A549 (cell line): Measurements from ENCODE around the gene SCIN. TPM values are rescaled to one million over a fixed set of nuclear protein-coding genes. Genes with fewer than 3 reads are reported as not detected.
"Not testable (repeated sequence)": the region's sequence is repeated elsewhere in the genome, so short reads cannot be mapped to it uniquely, and the experiment has no call there.

Experiments
- ATAC-seq, 2 experiments: fragments of 200-7000 bp in 1 of 2; fragments of >200 bp in 1 of 2; cut with Nextera tagmentation in 1 of 2; cut with Tn5 transposase in 1 of 2; 3 replicates each; pipeline versions ENCODE4 v1.8.0 to v1.9.1; 2018 to 2020; ENCODE audit warnings: mild to moderate bottlenecking in 1 of 2, moderate library complexity in 1 of 2
- CTCF ChIA-PET: fragments of 300-600 bp; sonication (Branson Sonifier 250); formaldehyde crosslinking; extraction: SDS; loops from one replicate; lab custom pipeline; 2021; ENCODE audit warnings: antibody characterized with exemption, inconsistent platforms; lab: Yijun Ruan, JAX
- POLR2A ChIA-PET: fragments of 350-600 bp; formaldehyde crosslinking; extraction: SDS; loops from one replicate; lab custom pipeline; 2021; ENCODE audit warnings: antibody characterized with exemption, inconsistent platforms; lab: Yijun Ruan, JAX
- DNase-seq, 2 experiments: peaks; one replicate each; pipeline versions ENCODE4 v3.0.0 to v3.0.0-alpha.2; 2011 to 2016; ENCODE audit warnings: low read depth in 1 of 2, low spot score in 1 of 2
- FAIRE-seq: peaks from 2 replicates; lab custom pipeline; 2011; peaks lifted over from hg19 to GRCh38; lab: Jason Lieb, UNC
- H3K27ac ChIP-seq, 2 experiments: fragments of >200 bp; sonication (Bioruptor Twin); formaldehyde crosslinking; 3 replicates each; pipeline ENCODE4 v1.5.1; 2016 to 2017
- H3K4me1 ChIP-seq: fragments of >200 bp; sonication (Bioruptor Twin); formaldehyde crosslinking; 3 replicates; pipeline ENCODE4 v1.6.1; 2016
- H3K4me2 ChIP-seq: fragments of >200 bp; sonication (Bioruptor Twin); formaldehyde crosslinking; 3 replicates; pipeline ENCODE4 v1.6.1; 2016
- H3K4me3 ChIP-seq: fragments of >200 bp; sonication (Bioruptor Twin); formaldehyde crosslinking; 3 replicates; pipeline ENCODE4 v1.5.1; 2016
- H3K9me3 ChIP-seq: fragments of >200 bp; sonication (Bioruptor Twin); formaldehyde crosslinking; 3 replicates; pipeline ENCODE4 v1.6.1; 2016
- ATOH8 ChIP-seq: fragments of 250-450 bp; sonication (Bioruptor Pico); IDR thresholded peaks from 2 replicates; pipeline ENCODE4 v1.5.0; 2020; ENCODE audit warnings: low read depth, mild to moderate bottlenecking, moderate library complexity
- BHLHE40 ChIP-seq: IDR thresholded peaks from 2 replicates; pipeline ENCODE4 v1.6.1; 2012; ENCODE audit warnings: low read depth, low read length, inconsistent platforms
- CBX8 ChIP-seq: fragments of 200-600 bp; sonication (generic); IDR thresholded peaks from 2 replicates; pipeline ENCODE4 v1.6.1; 2016
- CHD4 ChIP-seq: fragments of 200-600 bp; sonication (generic); IDR thresholded peaks from 2 replicates; pipeline ENCODE4 v1.6.1; 2016; ENCODE audit warnings: antibody characterized with exemption, mild to moderate bottlenecking, borderline replicate concordance
- CTCF ChIP-seq: fragments of >200 bp; sonication (Bioruptor Twin); formaldehyde crosslinking; IDR thresholded peaks from 3 replicates; pipeline ENCODE4 v1.5.1; 2016
- EHF ChIP-seq: fragments of 250-450 bp; sonication (Bioruptor Pico); IDR thresholded peaks from 2 replicates; pipeline ENCODE4 v1.5.0; 2020; ENCODE audit warnings: mild to moderate bottlenecking
- ESRRA ChIP-seq: fragments of 150-350 bp; IDR thresholded peaks from 2 replicates; pipeline ENCODE4 v1.6.1; 2014; ENCODE audit warnings: mild to moderate bottlenecking, low read length, borderline replicate concordance
- FOSB ChIP-seq: fragments of 250-450 bp; sonication (Bioruptor Pico); IDR thresholded peaks from 2 replicates; pipeline ENCODE4 v1.5.0; 2020; ENCODE audit warnings: mild to moderate bottlenecking, moderate library complexity
- FOXS1 ChIP-seq: fragments of 250-450 bp; sonication (Bioruptor Pico); IDR thresholded peaks from 2 replicates; pipeline ENCODE4 v1.5.0; 2020; ENCODE audit warnings: mild to moderate bottlenecking, moderate library complexity
- GATA3 ChIP-seq: IDR thresholded peaks from 2 replicates; pipeline ENCODE4 v1.6.1; 2012; ENCODE audit warnings: borderline replicate concordance
- HOXA7 ChIP-seq: fragments of 250-450 bp; sonication (Bioruptor Pico); IDR thresholded peaks from 2 replicates; pipeline ENCODE4 v1.5.0; 2020; ENCODE audit warnings: mild to moderate bottlenecking, moderate library complexity
- KDM1A ChIP-seq: fragments of 200-600 bp; sonication (generic); IDR thresholded peaks from 2 replicates; pipeline ENCODE4 v1.6.1; 2016; ENCODE audit warnings: low read depth, mild to moderate bottlenecking
- MAFK ChIP-seq: fragments of 450-650 bp; IDR thresholded peaks from 2 replicates; pipeline ENCODE4 v1.6.1; 2014; ENCODE audit not compliant: partially characterized antibody
- RAD21 ChIP-seq, 2 experiments: fragments of >200 bp in 1 of 2; sonication (Bioruptor Twin) in 1 of 2; formaldehyde crosslinking in 1 of 2; IDR thresholded peaks in 1 of 2; conservative IDR thresholded peaks in 1 of 2; 2 replicates in 1 of 2; 3 replicates in 1 of 2; pipeline ENCODE4 v1.6.1; 2012 to 2018; ENCODE audit warnings: inconsistent platforms in 1 of 2
- RARB ChIP-seq: fragments of 250-450 bp; sonication (Bioruptor Pico); IDR thresholded peaks from 2 replicates; pipeline ENCODE4 v1.8.0; 2021; ENCODE audit warnings: mild to moderate bottlenecking, moderate library complexity
- RNF2 ChIP-seq: fragments of 200-600 bp; sonication (generic); IDR thresholded peaks from 2 replicates; pipeline ENCODE4 v1.6.1; 2016; ENCODE audit warnings: low read depth, mild to moderate bottlenecking, antibody characterized with exemption, moderate library complexity, borderline replicate concordance
- SREBF2 ChIP-seq: fragments of 450-650 bp; IDR thresholded peaks from 2 replicates; pipeline ENCODE4 v1.6.1; 2014; ENCODE audit warnings: mild to moderate bottlenecking, moderate library complexity
- ZFP36 ChIP-seq: fragments of 450-650 bp; IDR thresholded peaks from 2 replicates; pipeline ENCODE4 v1.6.1; 2014; ENCODE audit warnings: borderline replicate concordance; ENCODE audit not compliant: partially characterized antibody
- ZSCAN20 ChIP-seq: fragments of 250-450 bp; sonication (Bioruptor Pico); IDR thresholded peaks from 2 replicates; pipeline ENCODE4 v1.8.0; 2022; ENCODE audit warnings: mild to moderate bottlenecking, moderate library complexity
- WGBS: methylation state at CpG from one replicate; pipeline ENCODE4 v1.1.6; 2017; ENCODE audit errors: missing lambda C conversion rate; 5-methylcytosine and 5-hydroxymethylcytosine counted together
- polyA plus RNA-seq, 4 experiments: library from polyadenylated mRNA; depleted of rRNA in 3 of 4; stranded (reverse); fragments of >200 nt; fragmentation: RNase III in 1 of 4; extraction: RNeasy Plus Mini Kit Qiagen cat#74134 plus additional on column Dnase treatment in 1 of 4; gene quantifications; 2 replicates in 3 of 4; 3 replicates in 1 of 4; pipeline ENCODE4 v1.2.3, GENCODE V29; 2011 to 2017

Gene SCIN
- polyA plus RNA-seq, 2 of the 4 experiments (the other 2 are of a cell fraction): 0.05 to 0.27 TPM

- DNase-seq (no peak), FAIRE-seq (no peak), ATAC-seq (no peak)
- ChIA-PET POLR2A (interaction anchor here (0.7 to 1.7 kb wide), 3 partner anchors 17 to 352 kb away, joined by 4 to 7 read pairs (median 4); no protein-coding TSS in a partner anchor), CTCF (interaction anchor here (0.9 to 1.4 kb wide), 5 partner anchors 13 to 358 kb away, joined by 3 read pairs; no protein-coding TSS in a partner anchor)
- Histone ChIP-seq H3K9me3 (no peaks in the 10 kb centered on the region), H3K4me3 (peak overlapping the region; percentile 33), H3K4me1 (peaks cover 45% of the 10 kb centered on the region), H3K4me2 (peak overlapping the region; percentile 86), H3K27ac (no peak overlapping the region)
- WGBS: 58% methylated on average over 2 of the region's 2 CpGs
- TF ChIP-seq HOXA7 (CRISPR knock-in tag) (peak; percentile 15; the same call in 1 of the 2 replicates), BHLHE40 (no peak)
These were observed 118.9 kb downstream of the SCIN start for GRCh38 chr7:12689451-12689850.

- Histone ChIP-seq H3K4me1 (peaks cover 46% of the 10 kb centered on the region), H3K9me3 (no peaks in the 10 kb centered on the region), H3K4me3 (peak overlapping the region; percentile 33; the same call in 2 of the 3 replicates), H3K27ac (0 out of 6 replicates have a peak overlapping the region, but pooled peaks of 1 of the 2 experiments have one; percentile 25), H3K4me2 (peak overlapping the region; percentile 86)
- TF ChIP-seq SREBF2: no peak
- peak; percentile 17 for TF ChIP-seq MAFK
- no peak for TF ChIP-seq CHD4
- DNase-seq: no peak
- FAIRE-seq: no peak
- ChIA-PET POLR2A (interaction anchor here (0.6 to 1.7 kb wide), 7 partner anchors 16 to 414 kb away, joined by 3 to 7 read pairs (median 4); no protein-coding TSS in a partner anchor), CTCF (interaction anchor here (0.7 to 1.4 kb wide), 7 partner anchors 10 to 573 kb away, joined by 3 to 5 read pairs (median 3); no protein-coding TSS in a partner anchor)
- no peak for ATAC-seq
- WGBS: 92% methylated on average over 1 of the region's 1 CpG
These were observed 119.7 kb downstream of the SCIN start for GRCh38 chr7:12690041-12690878.

GRCh38 chr7:12691388-12691787 is 120.9 kb downstream of the SCIN start:
- WGBS: 88% methylated on average over 3 of the region's 3 CpGs
- not testable (repeated sequence) for DNase-seq, ATAC-seq, H3K9me3 ChIP-seq, H3K27ac ChIP-seq, H3K4me3 ChIP-seq, FAIRE-seq, H3K4me2 ChIP-seq
- CTCF ChIA-PET: interaction anchor here (1.3 to 1.5 kb wide), 3 partner anchors 9 to 572 kb away, joined by 3 read pairs; no protein-coding TSS in a partner anchor
- peaks cover 57% of the 10 kb centered on the region for H3K4me1 ChIP-seq
- POLR2A ChIA-PET: interaction anchor here (1.7 kb wide), 1 partner anchor 24 kb away, joined by 7 read pairs; no protein-coding TSS in a partner anchor

GRCh38 chr7:12692035-12692434 is 121.5 kb downstream of the SCIN start:
- POLR2A ChIA-PET: no interaction called here
- 89% methylated on average over 1 of the region's 1 CpG for WGBS
- ATAC-seq (no peak), DNase-seq (no peak), FAIRE-seq (no peak)
- Histone ChIP-seq H3K4me3 (no peak overlapping the region), H3K9me3 (no peaks in the 10 kb centered on the region), H3K4me1 (peaks cover 63% of the 10 kb centered on the region), H3K4me2 (no peak overlapping the region), H3K27ac (no peak overlapping the region)
- TF ChIP-seq GATA3 (no peak), RAD21 (conservative IDR thresholded peaks at IDR 0.05 in 1 of 2, IDR thresholded peaks at IDR 0.05 in 1 of 2) (no peak), RARB (no peak), CTCF (no peak), FOSB (no peak), ESRRA (no peak), EHF (CRISPR knock-in tag) (no peak), ATOH8 (CRISPR knock-in tag) (no peak), CBX8 (no peak), RNF2 (no peak), KDM1A (no peak), ZSCAN20 (CRISPR knock-in tag) (no peak), FOXS1 (no peak), ZFP36 (no peak)
- CTCF ChIA-PET: interaction anchor here (1.1 to 1.5 kb wide), 2 partner anchors 10 to 571 kb away, joined by 3 to 4 read pairs; no protein-coding TSS in a partner anchor
